Measurements from ENCODE around the gene FAM20B.

GRCh38 chr1:179091691-179092165 lies 66.0 kb downstream of the FAM20B start:
- TF ChIP-seq, protein P1, sequence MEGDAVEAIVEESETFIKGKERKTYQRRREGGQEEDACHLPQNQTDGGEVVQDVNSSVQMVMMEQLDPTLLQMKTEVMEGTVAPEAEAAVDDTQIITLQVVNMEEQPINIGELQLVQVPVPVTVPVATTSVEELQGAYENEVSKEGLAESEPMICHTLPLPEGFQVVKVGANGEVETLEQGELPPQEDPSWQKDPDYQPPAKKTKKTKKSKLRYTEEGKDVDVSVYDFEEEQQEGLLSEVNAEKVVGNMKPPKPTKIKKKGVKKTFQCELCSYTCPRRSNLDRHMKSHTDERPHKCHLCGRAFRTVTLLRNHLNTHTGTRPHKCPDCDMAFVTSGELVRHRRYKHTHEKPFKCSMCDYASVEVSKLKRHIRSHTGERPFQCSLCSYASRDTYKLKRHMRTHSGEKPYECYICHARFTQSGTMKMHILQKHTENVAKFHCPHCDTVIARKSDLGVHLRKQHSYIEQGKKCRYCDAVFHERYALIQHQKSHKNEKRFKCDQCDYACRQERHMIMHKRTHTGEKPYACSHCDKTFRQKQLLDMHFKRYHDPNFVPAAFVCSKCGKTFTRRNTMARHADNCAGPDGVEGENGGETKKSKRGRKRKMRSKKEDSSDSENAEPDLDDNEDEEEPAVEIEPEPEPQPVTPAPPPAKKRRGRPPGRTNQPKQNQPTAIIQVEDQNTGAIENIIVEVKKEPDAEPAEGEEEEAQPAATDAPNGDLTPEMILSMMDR (IDR thresholded peaks at IDR 0.05; ENCODE audit: low read length) = no peak
- no peak for TF ChIP-seq EZH2phosphoT487 (IDR thresholded peaks at IDR 0.05; ENCODE audit: low read length)
- no peak for TF ChIP-seq EZH2 (optimal IDR thresholded peaks at IDR 0.05; ENCODE audit: low read depth, low read length)
